ENCODE results near the gene C7orf57.

DNA sequence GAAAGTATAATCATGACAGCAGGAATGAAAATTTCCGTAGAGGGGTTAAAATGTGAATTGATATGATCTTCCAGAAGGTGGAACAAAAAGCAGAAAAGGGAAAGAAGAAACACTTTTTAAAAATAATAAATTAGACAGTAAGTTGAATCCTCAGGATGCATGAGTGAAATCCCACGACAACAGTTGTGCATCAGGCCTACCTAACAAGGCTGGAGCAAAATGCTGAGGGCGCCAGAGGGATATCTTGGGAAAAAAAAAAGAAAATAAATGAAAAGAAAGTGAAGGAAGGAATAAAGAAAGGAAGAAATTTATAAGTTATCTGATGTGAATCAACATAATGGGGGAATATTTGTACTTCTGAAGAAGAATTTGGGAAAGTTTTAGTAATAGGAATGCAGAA, 42.9 kb upstream of the C7orf57 start:
- TF ChIP-seq, protein P1, sequence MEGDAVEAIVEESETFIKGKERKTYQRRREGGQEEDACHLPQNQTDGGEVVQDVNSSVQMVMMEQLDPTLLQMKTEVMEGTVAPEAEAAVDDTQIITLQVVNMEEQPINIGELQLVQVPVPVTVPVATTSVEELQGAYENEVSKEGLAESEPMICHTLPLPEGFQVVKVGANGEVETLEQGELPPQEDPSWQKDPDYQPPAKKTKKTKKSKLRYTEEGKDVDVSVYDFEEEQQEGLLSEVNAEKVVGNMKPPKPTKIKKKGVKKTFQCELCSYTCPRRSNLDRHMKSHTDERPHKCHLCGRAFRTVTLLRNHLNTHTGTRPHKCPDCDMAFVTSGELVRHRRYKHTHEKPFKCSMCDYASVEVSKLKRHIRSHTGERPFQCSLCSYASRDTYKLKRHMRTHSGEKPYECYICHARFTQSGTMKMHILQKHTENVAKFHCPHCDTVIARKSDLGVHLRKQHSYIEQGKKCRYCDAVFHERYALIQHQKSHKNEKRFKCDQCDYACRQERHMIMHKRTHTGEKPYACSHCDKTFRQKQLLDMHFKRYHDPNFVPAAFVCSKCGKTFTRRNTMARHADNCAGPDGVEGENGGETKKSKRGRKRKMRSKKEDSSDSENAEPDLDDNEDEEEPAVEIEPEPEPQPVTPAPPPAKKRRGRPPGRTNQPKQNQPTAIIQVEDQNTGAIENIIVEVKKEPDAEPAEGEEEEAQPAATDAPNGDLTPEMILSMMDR (IDR thresholded peaks at IDR 0.05) = no peak
- TF ChIP-seq POLR2A (IDR thresholded peaks at IDR 0.05) (no peak), POLR2AphosphoS5 (IDR thresholded peaks at IDR 0.05) (no peak)
